ENCODE results near the gene TUBB1. TPM values are rescaled to one million over a fixed set of nuclear protein-coding genes. Genes with fewer than 3 reads are reported as not detected.
"Not testable (repeated sequence)": the region's sequence is repeated elsewhere in the genome, so short reads cannot be mapped to it uniquely, and the experiment has no call there.

TUBB1 gene
- total RNA-seq, 1 donor from 2014 or later: 0.27 TPM

DNA sequence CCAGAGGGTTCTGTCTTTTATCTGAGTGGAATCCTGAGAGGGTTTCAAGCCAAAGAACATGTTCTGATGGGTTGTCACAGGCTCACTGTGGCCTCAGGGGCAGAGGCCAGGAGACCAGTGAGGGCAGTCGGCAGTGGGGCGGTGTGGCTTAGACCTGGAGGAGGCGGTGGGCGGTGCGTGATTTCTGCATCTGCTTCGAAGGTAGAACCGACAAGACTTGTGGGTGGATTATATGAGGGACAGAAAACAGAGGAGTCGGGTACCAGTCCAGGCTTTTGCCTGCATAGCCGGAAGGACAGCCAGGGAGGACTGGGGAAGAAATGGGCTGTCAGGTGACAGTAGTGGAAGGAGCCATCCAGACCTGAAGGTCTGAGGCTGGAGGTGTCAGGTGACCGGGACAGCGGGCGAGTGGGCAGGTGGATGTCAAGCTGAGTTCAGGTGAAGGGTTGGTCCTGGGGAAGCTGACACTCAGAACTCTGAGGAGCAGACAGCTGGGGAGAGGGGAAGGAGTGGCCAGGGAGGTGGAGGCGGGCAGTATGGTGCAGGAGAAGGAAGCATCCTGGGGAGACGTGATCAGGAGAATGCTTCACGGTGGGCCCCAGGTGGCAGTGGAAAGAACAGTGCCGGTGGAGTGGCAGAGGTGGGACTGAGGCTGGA, 15.3 kb upstream of the TUBB1 start:
- DNase-seq (ENCODE audit: missing footprints) (no peak), ATAC-seq (no peak)
- intact Hi-C loops (cut with DNase I): loop anchor here (2.0 kb wide), 1 partner anchor 21 kb away; no protein-coding TSS in a partner anchor

DNA sequence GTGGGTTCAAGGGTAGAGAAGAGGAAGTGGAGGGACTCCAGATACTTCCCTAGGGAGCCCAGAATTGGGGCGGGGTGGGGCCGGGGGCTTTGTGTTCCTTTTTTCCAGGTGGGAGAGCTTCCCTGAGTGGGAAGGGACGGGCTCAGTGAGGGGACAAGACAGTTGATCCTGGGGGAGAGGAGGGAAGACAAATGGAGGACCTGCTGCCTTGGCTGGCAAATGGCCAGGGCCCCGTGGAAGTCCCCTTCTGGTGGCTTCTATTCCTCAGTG, 14.8 kb upstream of the TUBB1 start:
- DNase-seq (ENCODE audit: missing footprints) (peak; percentile 85), ATAC-seq (no peak)
- intact Hi-C loops (cut with DNase I): loop anchor here (2.0 kb wide), 1 partner anchor 22 kb away; no protein-coding TSS in a partner anchor

DNA sequence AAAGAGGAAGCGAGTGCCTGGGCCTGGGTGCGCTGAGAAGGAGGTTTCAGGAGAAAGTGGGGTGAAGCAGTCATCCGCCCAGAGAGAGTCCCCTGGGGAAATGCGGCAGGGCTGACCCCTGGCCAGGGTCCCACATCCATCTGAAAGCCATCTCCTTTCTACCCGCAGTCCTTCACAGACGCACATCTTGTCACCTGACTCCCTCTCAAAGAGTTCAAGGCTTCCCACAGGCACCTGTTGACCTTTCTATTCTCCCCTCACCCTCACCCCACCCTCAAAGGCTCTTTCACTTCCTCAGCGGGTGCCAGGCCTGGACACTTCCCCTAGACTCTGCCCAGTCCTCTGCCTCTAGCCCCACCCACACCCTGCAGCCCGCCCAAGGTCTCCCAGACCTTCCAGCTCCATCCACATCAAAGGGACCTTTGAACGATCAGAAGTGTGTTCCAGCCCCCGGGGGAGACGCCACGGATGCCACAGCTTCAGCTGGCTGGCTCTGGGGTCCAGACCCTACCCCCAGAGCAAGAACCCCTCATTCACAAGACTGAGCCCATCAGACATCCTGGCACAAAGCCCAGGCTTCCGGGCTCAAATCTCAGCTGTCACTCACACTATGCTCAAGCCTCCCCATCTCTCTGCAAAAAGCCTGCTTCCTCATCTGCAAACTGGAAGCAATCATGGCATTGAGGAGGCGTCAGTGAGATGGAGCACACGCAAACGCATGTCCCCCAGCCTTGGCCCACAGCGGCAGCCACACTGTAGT, 14.3 kb upstream of the TUBB1 start:
- peak; percentile 61 for ATAC-seq
- DNase-seq (ENCODE audit: missing footprints): peak; percentile 82
- intact Hi-C loops (cut with DNase I): loop anchor here (2.0 kb wide), 1 partner anchor 22 kb away; no protein-coding TSS in a partner anchor

DNA sequence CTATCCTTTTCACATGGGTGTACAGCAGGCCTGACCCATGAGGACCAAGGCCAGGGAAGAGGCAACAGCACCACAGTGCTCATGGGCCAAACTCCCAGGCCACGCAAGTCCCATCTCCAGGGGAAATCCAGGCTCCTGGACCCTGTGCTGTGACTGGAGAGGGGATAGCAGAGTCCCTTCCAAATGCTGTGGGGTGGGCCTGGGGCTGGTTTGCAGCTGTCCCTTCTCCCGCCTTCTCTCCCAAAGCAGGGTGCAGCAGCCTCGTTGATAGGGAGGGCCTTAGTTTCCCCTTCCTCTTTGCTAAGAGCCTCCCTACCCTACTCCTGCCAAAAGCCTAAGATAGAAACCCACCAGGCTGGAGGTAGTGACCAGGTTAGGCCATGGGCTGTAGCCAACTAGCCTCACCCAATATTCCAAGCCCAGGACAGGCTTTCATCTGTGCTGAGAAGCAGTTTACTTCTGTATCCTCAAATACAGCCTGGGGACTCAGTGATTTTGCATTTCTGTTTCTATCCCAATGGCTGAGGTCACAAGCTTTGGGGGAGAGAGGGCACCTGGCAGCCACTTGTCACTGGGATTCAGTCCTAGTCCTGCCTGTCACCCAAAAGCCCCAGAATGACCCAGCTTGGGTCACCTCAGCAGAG, 13.6 kb upstream of the TUBB1 start:
- ATAC-seq (no peak), DNase-seq (ENCODE audit: missing footprints) (no peak)
- intact Hi-C loops (cut with DNase I): loop anchor here (2.0 kb wide), 1 partner anchor 23 kb away; no protein-coding TSS in a partner anchor

DNA sequence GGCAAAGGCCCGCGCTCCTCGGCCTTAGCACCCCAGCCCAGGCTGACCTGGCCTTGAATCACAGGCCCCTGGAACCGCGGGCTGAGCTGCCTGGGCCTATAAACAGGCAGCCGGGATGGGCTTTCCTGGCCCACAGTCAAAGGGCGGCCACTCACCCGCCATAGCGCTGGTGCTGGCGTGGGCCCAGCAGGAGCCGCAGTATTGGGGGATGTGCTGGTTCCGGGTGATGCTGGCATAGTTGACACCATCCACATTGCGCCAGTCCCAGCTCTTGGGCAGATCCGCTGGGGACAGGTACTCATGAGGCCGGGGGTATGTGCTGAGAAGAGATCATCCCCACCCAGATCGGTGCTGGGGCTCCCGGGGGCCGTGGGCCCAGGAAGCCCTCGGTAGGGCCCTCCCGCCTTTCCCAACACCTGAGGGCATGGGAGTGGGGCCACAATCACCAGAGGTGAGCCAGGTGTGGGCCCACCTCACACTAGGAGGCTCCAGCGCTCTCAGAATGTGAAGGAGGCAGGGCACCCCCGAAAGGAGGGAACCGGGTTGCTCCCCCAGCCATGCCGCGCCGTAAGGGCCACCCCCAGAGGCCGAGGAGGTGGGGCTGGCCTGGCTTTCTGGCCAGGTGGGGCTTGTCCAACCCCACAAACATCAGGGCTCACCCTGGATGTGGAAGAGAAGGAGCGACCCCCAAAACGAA, 12.9 kb upstream of the TUBB1 start:
- ATAC-seq (peak; percentile 2), DNase-seq (ENCODE audit: missing footprints) (no peak)

DNA sequence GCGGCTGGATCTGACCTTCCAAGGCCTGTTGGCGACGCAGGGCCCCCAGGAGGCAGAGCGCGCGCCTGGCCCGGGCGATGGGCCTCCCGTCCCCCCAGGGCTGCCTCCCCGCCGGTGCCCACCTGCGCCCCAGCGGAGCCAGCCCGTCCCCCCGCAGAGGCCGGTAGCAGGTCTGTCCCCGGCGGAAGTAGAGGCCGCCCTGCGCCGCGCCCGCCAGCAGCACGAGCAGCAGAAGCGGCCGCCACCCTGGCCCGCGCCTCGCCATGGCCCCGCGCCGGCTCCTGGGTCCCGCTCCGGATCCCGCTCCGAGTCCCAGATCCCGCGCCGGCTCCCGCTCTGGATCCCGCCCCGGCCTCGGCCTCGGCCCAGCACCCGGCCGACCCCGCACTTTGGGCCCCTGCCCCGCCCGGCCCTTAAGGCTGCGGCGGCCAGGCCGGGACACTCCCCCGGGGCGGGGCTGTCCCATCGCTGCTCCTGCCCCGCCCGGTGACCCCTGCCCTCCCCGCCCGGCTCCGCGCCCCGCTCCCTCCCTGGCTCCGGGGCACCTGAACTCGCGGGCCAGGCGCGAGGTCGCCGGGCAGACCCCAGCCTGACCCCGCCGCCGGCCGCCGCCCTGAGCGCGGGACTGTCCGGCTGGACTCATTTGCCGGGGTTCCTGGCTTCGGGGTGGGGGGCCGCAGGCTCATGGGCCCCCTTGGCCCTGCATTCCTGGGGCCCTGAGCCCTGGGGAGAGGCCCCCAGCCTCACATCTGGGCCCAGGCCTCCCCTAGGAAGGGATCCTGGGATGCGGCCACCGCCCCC, 12.2 kb upstream of the TUBB1 start, which contains the start of gene CTSZ:
CTSZ (minus strand) TSS at position 391 of the 801 bp plus-strand sequence; CDS start at position 265, 126 bp downstream.
- DNase-seq (ENCODE audit: missing footprints): peak; percentile 89
- peak; percentile 89 for ATAC-seq
- intact Hi-C loops (cut with DNase I): no loop called here

More for the DNA sequence above, 12.9 kb upstream of the TUBB1 start:
- intact Hi-C loops (cut with DNase I): no loop called here

DNA sequence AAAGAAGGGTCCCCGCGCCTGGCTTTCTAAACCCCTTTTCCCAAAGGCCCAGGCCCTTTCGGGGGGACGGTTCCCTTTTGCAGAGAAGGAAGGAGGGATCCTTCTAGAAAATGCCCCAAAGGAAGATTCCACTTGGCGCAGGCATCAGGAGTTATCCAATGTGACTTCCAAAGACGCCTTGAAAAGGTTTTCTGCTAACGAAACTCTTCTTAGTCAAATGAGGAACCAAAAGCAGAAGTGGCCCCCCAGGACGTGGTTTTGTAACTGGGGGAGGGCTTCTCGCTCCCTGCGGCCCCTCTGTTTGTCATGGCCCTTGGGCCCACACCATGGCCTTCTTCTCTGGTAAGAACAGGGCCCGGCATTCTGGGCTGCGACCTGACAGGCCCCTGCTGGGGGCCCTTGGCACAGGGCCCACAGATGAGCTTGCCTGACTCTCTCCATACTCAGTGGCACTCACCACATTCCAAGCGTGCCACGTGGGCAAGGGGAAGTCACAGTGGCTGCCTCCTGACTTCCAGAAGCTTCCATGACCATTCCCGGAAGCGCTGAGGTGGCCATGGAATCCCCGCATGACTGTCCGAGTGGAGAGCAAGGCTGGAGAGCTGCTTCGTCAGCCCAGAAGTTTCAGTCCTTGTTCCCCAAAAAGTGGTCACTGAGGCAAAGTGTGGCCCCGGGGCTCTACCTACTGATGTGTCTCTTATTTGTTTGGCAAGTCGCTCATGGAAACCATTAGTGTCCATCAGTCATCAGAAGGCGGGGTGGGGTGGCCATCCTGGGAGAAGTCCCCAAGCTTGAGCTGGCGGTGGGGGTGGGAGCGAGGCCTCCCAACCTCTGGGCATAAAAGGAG, 11.3 kb upstream of the TUBB1 start:
- DNase-seq (ENCODE audit: missing footprints): peak; percentile 77

DNA sequence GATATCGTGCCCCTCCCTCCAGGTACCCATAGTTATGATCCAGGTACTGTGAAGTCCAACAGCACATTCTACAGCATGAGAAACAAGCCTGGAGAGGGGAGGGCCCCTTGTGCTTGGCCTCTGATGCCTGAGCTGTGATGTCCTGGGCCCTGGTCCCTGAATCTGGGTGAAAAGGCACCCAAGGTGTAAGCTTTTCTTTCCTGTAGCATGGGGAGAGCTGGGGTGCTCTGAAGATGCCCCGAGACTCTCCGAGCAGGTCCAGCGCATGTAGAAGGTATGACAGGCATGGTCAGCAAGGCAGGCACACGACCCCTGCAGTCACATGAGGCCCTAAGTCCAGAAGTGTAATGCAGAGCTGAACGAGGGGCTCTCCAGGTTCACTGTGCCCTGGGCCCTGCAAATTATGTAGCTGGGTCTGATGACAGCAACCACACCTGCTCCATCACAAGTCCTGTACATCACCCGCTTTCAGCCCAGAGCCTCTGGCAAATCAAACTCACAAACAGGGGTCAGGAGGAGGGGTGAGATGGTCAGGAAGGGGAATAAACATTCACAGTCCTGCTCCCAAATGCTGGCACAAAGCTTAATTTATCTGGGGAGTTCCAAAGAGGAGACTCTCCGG, 10.4 kb upstream of the TUBB1 start:
- ATAC-seq (no peak), DNase-seq (ENCODE audit: missing footprints) (no peak)
- intact Hi-C loops (cut with DNase I): no loop called here

More for the DNA sequence above, 11.3 kb upstream of the TUBB1 start:
- intact Hi-C loops (cut with DNase I): no loop called here
- ATAC-seq: no peak

DNA sequence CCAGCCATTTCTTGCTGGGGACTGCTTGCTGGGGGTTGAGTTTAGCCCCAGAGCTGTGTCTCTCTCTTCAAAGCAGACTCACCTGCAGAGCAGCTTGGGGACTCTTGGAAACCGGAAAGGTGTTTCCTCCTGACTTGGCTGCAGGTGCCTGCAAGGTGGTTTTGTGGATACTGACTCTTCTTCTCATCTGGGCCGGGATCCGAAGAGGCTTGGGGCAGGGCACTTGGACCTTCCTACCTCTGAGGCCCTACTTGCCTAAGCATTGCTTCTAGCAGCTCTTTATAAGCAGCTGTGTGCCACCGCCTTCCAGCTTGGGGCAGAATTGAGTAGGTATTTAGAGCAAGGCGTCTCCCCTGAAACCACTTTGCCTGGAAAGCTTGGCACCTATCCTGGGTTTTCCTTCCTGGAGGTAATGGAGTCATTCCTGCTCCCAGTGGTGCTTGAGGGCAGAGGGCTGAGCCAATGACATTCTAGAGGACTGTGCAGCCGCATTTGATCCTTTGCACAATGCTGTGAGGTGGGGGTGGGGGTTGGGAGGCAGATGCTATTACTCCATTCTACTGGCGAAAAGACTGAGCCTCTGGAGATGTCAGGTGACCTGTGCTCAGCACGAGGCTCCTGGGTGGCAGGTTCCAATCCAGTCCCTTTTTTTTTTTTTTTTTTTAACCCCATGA, 8.8 kb upstream of the TUBB1 start:
- intact Hi-C loops (cut with DNase I): no loop called here
- ATAC-seq (no peak), DNase-seq (ENCODE audit: missing footprints) (no peak)

DNA sequence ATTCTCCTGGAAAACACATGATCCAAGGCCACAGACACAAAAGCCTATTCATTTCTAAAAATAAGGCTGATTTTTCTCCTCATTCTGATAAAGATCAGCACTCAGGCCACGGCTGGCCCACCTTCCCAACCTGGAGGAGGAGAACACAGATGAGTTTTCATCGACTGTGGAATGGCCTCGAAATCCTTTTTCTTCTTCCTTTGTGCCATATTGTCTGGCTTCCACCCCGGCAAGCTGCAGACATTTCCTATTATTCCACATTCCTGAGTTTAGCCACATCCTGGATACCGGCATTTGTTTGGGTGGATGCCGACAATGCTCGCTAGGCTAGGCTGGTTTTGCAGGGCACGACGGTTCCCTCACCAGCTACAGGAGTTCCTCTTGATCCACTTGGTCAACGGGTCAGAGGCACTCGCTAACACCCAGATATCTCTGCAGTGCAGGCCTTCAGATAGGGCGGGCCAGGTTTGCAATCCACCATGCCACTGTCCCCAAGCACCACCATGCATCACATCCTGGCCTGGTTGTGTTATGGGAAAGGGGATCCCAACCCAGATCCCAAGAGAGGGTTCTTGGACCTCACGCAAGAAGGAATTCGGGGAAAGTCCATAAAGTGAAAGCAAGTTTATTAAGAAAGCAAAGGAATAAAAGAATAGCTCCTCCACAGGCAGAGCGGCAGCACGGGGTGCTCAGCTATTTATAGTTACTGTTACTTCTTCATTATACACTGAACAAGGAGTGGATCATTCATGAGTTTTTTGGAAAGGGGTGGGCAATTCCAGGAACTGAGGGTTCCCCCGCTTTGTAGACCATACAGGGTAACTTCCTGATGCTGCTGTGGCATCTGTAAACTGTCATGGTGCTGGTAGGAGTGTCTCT, 8.0 kb upstream of the TUBB1 start:
- ATAC-seq (no peak), DNase-seq (ENCODE audit: missing footprints) (no peak)
- intact Hi-C loops (cut with DNase I): no loop called here

DNA sequence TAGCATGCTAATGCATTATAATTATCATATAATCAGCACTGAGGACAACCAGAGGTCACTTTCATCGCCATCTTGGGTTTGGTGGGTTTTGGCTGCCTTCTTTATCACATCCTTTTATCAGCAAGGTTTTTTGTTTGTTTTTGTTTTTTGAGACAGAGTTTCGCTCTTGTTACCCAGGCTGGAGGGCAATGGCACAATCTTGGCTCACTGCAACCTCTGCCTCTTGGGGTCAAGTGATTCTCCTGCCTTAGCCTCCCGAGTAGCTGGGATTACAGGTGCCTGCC, 7.4 kb upstream of the TUBB1 start:
- DNase-seq (ENCODE audit: missing footprints); ATAC-seq; intact Hi-C loops (cut with DNase I): not testable (repeated sequence)

DNA sequence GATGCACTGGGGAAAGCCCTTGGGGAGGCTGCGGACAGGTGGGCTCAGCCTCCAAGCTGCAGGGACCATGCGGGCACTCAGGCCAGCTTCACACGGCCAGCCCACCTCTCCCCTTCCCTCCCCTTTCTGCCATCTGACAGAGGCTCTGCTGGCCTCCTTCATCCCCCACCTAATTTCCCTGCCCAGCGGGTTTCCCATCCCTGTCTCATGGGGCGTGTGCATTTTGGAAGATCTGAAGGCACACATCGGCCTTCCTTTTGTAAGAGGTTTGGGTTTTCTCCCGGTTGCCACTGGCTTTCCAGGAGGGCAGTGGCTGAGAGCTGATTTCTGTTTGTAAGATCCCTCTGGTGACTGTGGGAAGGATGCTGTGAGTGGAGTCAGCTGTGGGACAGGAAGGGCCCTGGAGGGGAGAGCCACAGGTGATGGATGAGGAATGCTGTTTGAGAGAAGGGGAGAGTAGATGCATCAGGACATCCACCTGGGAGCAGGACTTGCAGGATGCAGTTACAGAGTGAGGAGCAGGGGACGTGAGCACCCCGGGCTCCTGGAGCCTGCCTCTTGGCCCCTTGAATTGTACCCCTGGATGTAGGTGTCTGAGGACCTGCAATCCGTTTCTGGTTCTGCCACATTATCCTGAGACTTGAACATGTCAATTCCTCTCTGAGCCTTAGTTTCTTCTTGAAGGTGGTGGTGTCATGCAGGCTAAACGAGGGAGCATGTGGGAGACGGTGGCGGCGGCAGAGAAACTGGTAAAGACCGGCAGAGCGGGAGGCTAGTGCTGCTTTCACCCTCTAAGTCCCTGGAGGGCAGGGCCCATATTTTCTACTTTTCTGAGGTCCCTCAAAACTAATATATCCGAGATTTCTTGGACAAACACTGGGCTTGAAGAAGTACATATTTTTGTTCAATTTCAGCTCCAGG, 5.9 kb upstream of the TUBB1 start:
- intact Hi-C loops (cut with DNase I): no loop called here
- no peak for ATAC-seq
- no peak for DNase-seq (ENCODE audit: missing footprints)

DNA sequence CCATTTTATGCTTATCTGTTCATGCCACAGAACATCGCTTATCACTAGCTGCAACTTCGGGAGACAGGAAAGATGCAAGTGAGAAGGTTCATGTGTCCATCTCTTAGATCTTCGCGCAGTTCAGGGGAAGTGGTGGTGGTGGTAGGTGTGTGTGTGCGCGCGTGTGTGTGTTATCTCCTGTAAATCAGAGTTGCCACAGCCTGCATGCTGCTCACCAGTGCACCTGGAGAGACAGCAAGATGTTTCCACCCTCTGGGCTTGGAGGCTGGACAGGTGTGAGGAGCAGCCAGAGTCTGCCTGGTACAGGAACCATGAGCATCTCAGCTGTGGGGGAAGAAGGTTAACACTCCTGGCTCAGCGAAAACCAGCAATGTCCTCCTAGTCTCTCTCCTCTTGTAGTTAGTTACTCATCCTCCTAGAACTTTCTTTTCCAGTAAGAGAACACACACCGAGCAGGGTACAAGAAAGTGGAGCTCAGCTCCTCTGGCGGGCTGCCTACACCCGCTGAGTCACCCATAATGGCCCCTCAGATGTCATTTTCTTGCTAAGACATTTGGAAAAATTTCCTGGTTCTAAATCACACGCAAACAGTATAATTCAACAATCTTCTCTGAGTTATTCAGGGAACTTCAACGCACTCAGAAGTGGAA, 5.1 kb upstream of the TUBB1 start:
- DNase-seq (ENCODE audit: missing footprints) (no peak), ATAC-seq (no peak)
- intact Hi-C loops (cut with DNase I): no loop called here

DNA sequence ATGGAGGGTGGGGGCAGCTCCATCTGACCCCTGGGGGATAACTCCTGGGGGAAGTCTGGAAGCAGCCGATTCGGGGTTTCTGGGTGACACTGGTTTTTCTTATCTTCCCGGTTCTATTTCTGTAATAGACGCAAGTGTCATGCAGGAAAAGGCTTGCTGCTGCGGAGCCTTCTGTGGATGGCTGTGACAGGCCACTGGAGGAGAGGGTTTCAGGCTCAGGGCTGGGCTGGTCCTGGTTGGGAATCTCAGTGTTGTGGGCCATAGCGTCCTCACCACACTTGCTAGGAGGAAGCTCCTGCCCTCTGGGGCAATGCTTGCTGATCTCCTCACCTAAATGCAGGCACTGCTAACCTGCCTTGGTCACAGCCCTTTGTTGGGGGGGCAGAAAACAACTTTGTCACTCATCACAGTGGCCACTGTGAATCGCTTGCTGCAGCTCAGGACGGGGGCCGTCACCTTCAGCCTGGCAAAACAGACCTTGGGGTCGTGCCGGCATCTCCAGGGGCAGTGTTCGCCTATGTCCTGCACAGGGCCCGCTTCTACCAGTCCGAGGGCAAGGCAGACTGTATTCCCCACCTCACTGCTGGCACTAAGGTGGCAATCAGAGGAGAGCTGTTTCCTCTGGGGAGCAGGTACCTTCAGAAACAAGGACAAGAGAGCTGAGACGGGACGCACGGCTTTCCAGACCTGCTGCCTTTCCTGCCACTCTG, 4.4 kb upstream of the TUBB1 start:
- ATAC-seq: no peak
- intact Hi-C loops (cut with DNase I): no loop called here
- DNase-seq (ENCODE audit: missing footprints): no peak
